Epithelial cell of proximal tubule (primary cell): ENCODE data around the gene ACSF3. TPM values are rescaled to one million over a fixed set of nuclear protein-coding genes. Genes with fewer than 3 reads are reported as not detected.

Source experiments
- DNase-seq: peaks from one replicate; pipeline ENCODE4 v3.0.0-alpha.2; 2011; ENCODE audit warnings: low read depth
- H3K4me3 ChIP-seq: 2 replicates; pipeline ENCODE4 v1.5.1; 2011; ENCODE audit warnings: low read depth, mild to moderate bottlenecking, low read length
- total RNA-seq: library from RNA; depleted of rRNA; stranded (reverse); fragments of >200 nt; gene quantifications from 2 replicates; pipeline ENCODE4 v1.2.3, GENCODE V29; 2015
- TF ChIP-seq, protein P1 (sequence below): conservative IDR thresholded peaks from 2 replicates; pipeline ENCODE4 v1.5.1; 2012; ENCODE audit warnings: low read depth, mild to moderate bottlenecking, low read length

ACSF3 gene
- total RNA-seq, 1 donor from 2014 or later = 16.5 TPM

DNA sequence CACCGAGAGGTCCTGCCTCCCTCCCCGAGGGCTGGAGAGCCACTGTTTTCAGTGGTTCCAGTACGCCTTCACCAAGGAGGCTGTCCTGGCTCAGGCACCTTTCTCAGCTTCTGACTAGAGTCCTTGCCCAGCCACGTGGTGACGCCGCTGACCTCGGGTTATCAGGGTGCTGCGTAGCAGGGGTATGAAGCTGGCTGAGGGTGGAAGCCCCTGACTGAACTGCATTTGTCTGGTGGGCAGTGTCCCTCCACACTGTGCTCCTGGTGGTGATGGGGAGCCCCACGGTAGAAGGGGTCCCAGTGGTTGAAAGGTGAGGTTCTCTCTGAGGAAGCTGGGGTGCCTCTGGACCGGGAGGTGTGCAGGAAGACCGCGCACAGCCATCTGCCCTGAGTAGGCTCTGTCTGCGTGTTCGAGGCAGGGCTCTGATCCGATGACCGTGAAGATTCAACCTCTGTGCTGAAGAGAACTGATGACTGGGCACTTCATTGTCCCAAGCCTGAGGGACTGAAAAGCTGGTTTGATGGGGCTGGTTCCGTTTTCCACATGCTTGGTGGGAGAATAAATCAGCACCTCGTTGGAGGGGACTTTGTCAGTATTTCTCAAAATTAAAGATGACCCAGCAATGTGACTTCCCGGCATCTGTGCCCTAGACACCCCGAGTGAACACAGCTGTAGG is 2.5 kb downstream of the ACSF3 start:
- TF ChIP-seq, protein P1, sequence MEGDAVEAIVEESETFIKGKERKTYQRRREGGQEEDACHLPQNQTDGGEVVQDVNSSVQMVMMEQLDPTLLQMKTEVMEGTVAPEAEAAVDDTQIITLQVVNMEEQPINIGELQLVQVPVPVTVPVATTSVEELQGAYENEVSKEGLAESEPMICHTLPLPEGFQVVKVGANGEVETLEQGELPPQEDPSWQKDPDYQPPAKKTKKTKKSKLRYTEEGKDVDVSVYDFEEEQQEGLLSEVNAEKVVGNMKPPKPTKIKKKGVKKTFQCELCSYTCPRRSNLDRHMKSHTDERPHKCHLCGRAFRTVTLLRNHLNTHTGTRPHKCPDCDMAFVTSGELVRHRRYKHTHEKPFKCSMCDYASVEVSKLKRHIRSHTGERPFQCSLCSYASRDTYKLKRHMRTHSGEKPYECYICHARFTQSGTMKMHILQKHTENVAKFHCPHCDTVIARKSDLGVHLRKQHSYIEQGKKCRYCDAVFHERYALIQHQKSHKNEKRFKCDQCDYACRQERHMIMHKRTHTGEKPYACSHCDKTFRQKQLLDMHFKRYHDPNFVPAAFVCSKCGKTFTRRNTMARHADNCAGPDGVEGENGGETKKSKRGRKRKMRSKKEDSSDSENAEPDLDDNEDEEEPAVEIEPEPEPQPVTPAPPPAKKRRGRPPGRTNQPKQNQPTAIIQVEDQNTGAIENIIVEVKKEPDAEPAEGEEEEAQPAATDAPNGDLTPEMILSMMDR = no peak

DNA sequence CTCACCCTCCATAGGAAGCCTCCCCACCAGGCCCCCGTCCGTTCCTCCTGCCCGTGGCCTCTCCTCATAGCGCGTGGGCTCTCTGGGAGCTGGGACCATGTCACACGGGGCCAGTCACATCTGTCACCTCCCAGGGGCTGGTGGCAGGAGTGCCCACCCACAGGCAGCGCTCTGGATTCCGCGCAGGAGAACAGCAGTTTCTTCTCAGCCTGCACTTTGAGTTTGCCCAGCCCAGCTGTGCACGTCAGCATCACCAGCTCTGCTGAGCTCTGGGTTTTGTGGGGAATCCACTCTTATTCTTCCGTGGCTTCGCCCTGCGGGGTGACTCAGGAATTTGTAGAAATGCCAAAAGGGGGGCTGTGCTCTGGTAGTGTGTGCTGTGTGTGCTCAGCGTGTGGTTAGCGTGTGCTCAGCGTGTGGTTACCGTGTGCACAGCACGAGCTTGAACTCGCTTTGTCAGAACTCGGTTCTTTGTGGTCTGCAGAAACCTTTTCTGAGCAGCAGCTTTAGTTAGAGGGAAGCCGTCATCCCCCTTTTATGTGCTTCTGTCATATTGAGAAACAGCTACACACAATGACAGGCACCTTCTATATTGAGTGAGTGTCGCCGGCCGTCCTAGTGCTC is 3.2 kb downstream of the ACSF3 start:
- H3K4me3 ChIP-seq = no peak overlapping the region
- TF ChIP-seq, protein P1 = no peak
- no peak for DNase-seq

More for the DNA sequence above, 2.5 kb downstream of the ACSF3 start:
- H3K4me3 ChIP-seq = no peak overlapping the region
- no peak for DNase-seq

DNA sequence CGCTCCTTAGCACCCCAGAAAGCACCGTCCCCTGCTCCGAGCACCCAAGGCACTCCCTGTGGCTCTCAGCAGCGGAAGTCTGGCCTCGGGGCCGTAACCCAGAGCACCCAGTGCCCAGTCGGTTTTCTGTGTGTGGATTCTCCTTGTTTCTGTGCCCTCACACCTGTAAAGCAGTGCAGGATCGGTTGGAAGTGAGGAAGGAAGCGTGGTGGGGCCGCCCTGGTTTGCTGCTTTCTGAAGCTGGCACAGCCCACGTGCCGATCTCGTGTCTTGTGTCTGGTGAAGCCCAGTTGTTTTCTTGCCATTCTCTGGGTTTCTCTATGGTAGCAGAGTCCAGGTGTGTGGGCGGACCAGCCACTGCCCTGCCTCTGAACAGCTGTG is 3.7 kb downstream of the ACSF3 start:
- no peak overlapping the region for H3K4me3 ChIP-seq
- TF ChIP-seq, protein P1 = no peak
- no peak for DNase-seq

DNA sequence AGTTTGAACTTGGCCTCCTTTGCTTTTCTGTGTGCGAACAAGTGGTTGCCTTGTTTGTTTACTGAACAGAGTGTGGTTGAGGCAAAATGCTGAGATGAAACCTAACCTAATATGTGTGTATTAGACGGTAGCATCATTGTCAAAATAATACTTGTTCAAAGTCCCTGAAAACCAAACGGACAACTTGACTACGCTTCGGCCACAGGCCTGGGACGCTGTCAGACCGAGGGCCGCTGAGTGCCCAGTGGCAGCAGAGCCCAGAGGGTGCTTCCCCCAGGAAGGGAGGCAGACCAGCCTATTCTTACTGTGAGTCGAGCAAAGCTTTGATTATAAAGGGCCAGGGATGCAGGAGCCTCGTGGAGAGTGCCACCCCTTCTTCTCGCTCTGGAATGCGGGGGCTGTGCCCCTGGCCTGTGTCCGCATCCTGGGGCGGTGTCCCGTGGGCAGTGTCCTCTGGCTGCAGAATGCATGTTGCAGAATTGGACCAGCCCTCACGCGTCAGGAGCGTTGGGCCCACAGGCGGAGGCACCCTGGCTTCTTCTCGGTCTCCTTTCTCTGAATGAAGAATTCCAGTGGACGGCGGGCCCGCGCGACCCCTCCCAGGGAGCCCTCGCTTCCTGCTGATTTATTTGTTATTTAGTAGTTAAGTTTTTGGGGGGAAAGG is 5.2 kb downstream of the ACSF3 start:
- no peak overlapping the region for H3K4me3 ChIP-seq
- TF ChIP-seq, protein P1 = no peak
- no peak for DNase-seq

DNA sequence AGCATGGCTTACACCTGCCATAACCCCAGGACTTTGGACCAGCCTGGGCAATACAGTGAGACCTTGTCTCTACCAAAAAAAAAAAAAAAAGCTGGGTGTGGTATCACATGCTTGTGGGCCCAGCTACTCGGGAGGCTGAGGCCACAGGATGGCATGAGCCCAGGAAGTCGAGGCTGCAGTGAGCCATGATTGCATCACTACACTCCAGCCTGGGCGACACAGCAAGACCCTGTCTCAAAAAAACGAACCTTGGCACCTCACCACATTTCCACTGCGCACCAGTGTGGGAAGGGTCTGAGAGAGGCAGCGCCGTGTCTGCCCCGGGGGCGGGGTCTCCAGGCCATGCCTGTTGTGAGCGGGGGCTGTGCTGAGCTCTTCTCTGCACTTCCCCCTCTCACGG is 6.3 kb downstream of the ACSF3 start:
- no peak for DNase-seq
- TF ChIP-seq, protein P1 = no peak
- no peak overlapping the region for H3K4me3 ChIP-seq

DNA sequence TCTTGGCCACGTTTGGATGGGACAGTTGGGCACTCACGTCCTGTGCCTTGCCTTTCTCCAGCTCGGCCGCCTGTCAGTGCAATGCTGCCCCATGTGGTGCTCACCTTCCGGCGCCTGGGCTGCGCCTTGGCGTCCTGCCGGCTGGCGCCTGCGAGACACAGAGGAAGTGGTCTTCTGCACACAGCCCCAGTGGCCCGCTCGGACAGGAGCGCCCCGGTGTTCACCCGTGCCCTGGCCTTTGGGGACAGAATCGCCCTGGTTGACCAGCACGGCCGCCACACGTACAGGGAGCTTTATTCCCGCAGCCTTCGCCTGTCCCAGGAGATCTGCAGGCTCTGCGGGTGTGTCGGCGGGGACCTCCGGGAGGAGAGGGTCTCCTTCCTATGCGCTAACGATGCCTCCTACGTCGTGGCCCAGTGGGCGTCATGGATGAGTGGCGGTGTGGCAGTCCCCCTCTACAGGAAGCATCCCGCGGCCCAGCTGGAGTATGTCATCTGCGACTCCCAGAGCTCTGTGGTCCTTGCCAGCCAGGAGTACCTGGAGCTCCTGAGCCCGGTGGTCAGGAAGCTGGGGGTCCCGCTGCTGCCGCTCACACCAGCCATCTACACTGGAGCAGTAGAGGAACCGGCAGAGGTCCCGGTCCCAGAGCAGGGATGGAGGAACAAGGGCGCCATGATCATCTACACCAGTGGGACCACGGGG is 7.1 kb downstream of the ACSF3 start:
- TF ChIP-seq, protein P1 = no peak
- H3K4me3 ChIP-seq = no peak overlapping the region

More for the DNA sequence above, 7.1 kb downstream of the ACSF3 start:
- no peak for DNase-seq
